Stimulated activated CD4-positive, alpha-beta T cell treated with anti-CD3 and anti-CD28 coated beads, Interleukin-12 subunit alpha, Interleukin-12 subunit beta, amount 100 ng/mL, for 4 hours (primary cell): ENCODE results near the gene GABBR2.

Source experiments
- DNase-seq: peaks from one replicate; pipeline ENCODE4 v3.0.0-alpha.2; 2020

Gene GABBR2

GRCh38 chr9:98625728-98626127 is 83.0 kb downstream of the GABBR2 start:
- DNase-seq: no peak

- DNase-seq: no peak
Measured at GRCh38 chr9:98619788-98620187, 88.9 kb downstream of the GABBR2 start.

GRCh38 chr9:98615633-98616032 is 93.1 kb downstream of the GABBR2 start:
- DNase-seq: no peak

- DNase-seq: no peak
Measured at GRCh38 chr9:98614941-98615340, 93.8 kb downstream of the GABBR2 start.

GRCh38 chr9:98612061-98612752 is 96.5 kb downstream of the GABBR2 start:
- no peak for DNase-seq

GRCh38 chr9:98611319-98611718 is 97.4 kb downstream of the GABBR2 start:
- no peak for DNase-seq

GRCh38 chr9:98610711-98611110 is 98.0 kb downstream of the GABBR2 start:
- DNase-seq: no peak

- DNase-seq: no peak
Measured at GRCh38 chr9:98610211-98610610, 98.5 kb downstream of the GABBR2 start.

- no peak for DNase-seq
Measured at GRCh38 chr9:98609646-98610045, 99.1 kb downstream of the GABBR2 start.

- no peak for DNase-seq
Measured at GRCh38 chr9:98607787-98608186, 100.9 kb downstream of the GABBR2 start.

GRCh38 chr9:98607152-98607551 is 101.6 kb downstream of the GABBR2 start:
- DNase-seq: no peak

- no peak for DNase-seq
Measured at GRCh38 chr9:98606730-98607129, 102.0 kb downstream of the GABBR2 start.

- no peak for DNase-seq
Measured at GRCh38 chr9:98605116-98605515, 103.6 kb downstream of the GABBR2 start.

GRCh38 chr9:98603821-98604383 is 104.8 kb downstream of the GABBR2 start:
- no peak for DNase-seq

GRCh38 chr9:98602839-98603500 is 105.8 kb downstream of the GABBR2 start:
- DNase-seq: no peak

GRCh38 chr9:98600631-98601030 is 108.1 kb downstream of the GABBR2 start:
- DNase-seq: no peak

GRCh38 chr9:98599566-98600216 is 109.0 kb downstream of the GABBR2 start:
- no peak for DNase-seq

GRCh38 chr9:98598861-98599260 is 109.9 kb downstream of the GABBR2 start:
- DNase-seq: no peak

GRCh38 chr9:98597236-98597771 is 111.4 kb downstream of the GABBR2 start:
- no peak for DNase-seq

- DNase-seq: no peak
Measured at GRCh38 chr9:98596486-98596885, 112.2 kb downstream of the GABBR2 start.

- no peak for DNase-seq
Measured at GRCh38 chr9:98594546-98595160, 114.1 kb downstream of the GABBR2 start.

GRCh38 chr9:98593354-98594253 is 115.1 kb downstream of the GABBR2 start:
- no peak for DNase-seq
